ENCODE results near the gene IFIT3. TPM values are rescaled to one million over a fixed set of nuclear protein-coding genes. Genes with fewer than 3 reads are reported as not detected.

IFIT3 gene
- total RNA-seq, 3 donors from 2014 or later: 5.8 to 12.7 (median 11.2) TPM

DNA sequence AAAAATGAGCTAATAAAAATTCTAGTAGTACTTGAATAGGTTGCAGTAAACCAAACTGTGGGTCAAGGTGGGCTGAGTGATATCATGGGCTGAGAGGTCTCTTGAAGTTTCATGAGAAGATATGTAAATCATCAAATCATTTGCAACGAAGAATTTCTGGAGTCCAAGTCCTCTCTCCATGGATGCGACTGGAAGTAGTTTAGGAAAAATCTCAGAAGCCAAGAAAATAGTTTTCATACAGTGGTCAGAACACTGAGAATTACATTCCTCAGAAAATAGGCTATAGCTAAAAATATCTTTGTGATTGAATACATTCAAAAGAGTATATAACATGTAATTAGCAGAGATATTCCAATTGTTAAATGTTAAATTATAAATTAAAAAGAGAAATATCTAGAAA, 61.0 kb downstream of the IFIT3 start:
- TF ChIP-seq CTCF (IDR thresholded peaks at IDR 0.05): no peak
- Histone ChIP-seq H3K36me3 (ENCODE audit: low read depth) (no peaks in the 10 kb centered on the region), H3K4me1 (ENCODE audit: low read depth) (peaks cover 19% of the 10 kb centered on the region), H3K9me3 (no peaks in the 10 kb centered on the region), H3K4me3 (no peak overlapping the region)
- DNase-seq (no peak), ATAC-seq (no peak)
- intact Hi-C loops (cut with DNase I, micrococcal nuclease): no loop called here

- intact Hi-C loops (cut with DNase I, micrococcal nuclease): no loop called here
- Histone ChIP-seq H3K36me3 (ENCODE audit: low read depth) (no peaks in the 10 kb centered on the region), H3K9me3 (no peaks in the 10 kb centered on the region), H3K4me3 (no peak overlapping the region), H3K4me1 (ENCODE audit: low read depth) (peaks cover 23% of the 10 kb centered on the region)
- TF ChIP-seq CTCF (IDR thresholded peaks at IDR 0.05): no peak
- no peak for DNase-seq
- no peak for ATAC-seq
Observed at GRCh38 chr10:89389254-89389653, 61.5 kb downstream of the IFIT3 start.

Other genes starting within 250 kb of the IFIT3 start
- gene CH25H, start 120.7 kb upstream of the IFIT3 start, total RNA-seq: 1 to 10 TPM in 1 of 3 donors, under 1 TPM in 2; 0.80 to 1.2 (median 0.84) TPM
- 10 to 100 TPM; 20.6 to 34.5 (median 29.6) TPM for gene LIPA, start 76.2 kb upstream of the IFIT3 start, total RNA-seq
- 1 to 10 TPM; 6.9 to 7.6 (median 7.5) TPM for gene IFIT2, start 26.0 kb upstream of the IFIT3 start, total RNA-seq
- gene IFIT1B, start 50.1 kb downstream of the IFIT3 start, total RNA-seq: not detected
- 10 to 100 TPM in 1 of 3 donors, 1 to 10 TPM in 2; 6.2 to 21.5 (median 8.3) TPM for gene IFIT1, start 64.6 kb downstream of the IFIT3 start, total RNA-seq
- gene IFIT5, start 86.6 kb downstream of the IFIT3 start, total RNA-seq: 10 to 100 TPM in 2 of 3 donors, 1 to 10 TPM in 1; 9.8 to 19.1 (median 12.9) TPM
- gene SLC16A12, start 207.6 kb downstream of the IFIT3 start, total RNA-seq: under 1 TPM; 0.12 to 0.47 (median 0.23) TPM

Measured in mucosa of descending colon (tissue), 3 donors.